DOHH2 (cell line): ENCODE data around the gene TP53I3.

Source experiments
- H3F3A ChIP-seq: fragments of 200-600 bp; sonication (generic), shearing (Covaris generic); 2 replicates; pipeline ENCODE4 v1.6.0; 2016; ENCODE audit warnings: antibody characterized with exemption, mild to moderate bottlenecking; ENCODE audit not compliant: control insufficient read depth, insufficient read depth
- H3K27ac ChIP-seq: fragments of 200-600 bp; sonication (generic); 2 replicates; pipeline ENCODE4 v1.5.1; 2014; ENCODE audit warnings: low read depth, mild to moderate bottlenecking, low read length, moderate library complexity
- H3K27me3 ChIP-seq: fragments of 200-600 bp; sonication (generic); 2 replicates; pipeline ENCODE4 v1.6.1; 2014; ENCODE audit warnings: mild to moderate bottlenecking, low read length, mixed read lengths; ENCODE audit not compliant: control insufficient read depth
- H3K36me3 ChIP-seq: fragments of 200-600 bp; sonication (generic); 2 replicates; pipeline ENCODE4 v1.6.1; 2014; ENCODE audit warnings: mild to moderate bottlenecking, low read length, moderate library complexity, mixed read lengths; ENCODE audit not compliant: control insufficient read depth
- H3K4me1 ChIP-seq: fragments of 200-600 bp; sonication (generic); 2 replicates; pipeline ENCODE4 v1.6.1; 2014; ENCODE audit warnings: mild to moderate bottlenecking, low read length, mixed read lengths; ENCODE audit not compliant: control insufficient read depth
- H3K4me2 ChIP-seq: fragments of 200-600 bp; sonication (generic); 2 replicates; pipeline ENCODE4 v1.6.0; 2014; ENCODE audit warnings: mild to moderate bottlenecking, low read length, moderate library complexity
- H3K4me3 ChIP-seq: fragments of 200-600 bp; sonication (generic); 2 replicates; pipeline ENCODE4 v1.5.1; 2014; ENCODE audit warnings: mild to moderate bottlenecking, low read length, mixed read lengths
- H3K79me2 ChIP-seq: fragments of 200-600 bp; sonication (generic); 2 replicates; pipeline ENCODE4 v1.6.1; 2014; ENCODE audit warnings: mild to moderate bottlenecking, low read length, mixed read lengths; ENCODE audit not compliant: control insufficient read depth
- H3K9me2 ChIP-seq: fragments of 200-600 bp; sonication (generic); replicated peaks from 2 replicates; pipeline ENCODE4 v1.6.1; 2014; ENCODE audit warnings: mild to moderate bottlenecking, low read length, mixed read lengths; ENCODE audit not compliant: control insufficient read depth
- H3K9me3 ChIP-seq: fragments of 200-600 bp; sonication (generic); 2 replicates; pipeline ENCODE4 v1.6.1; 2014; ENCODE audit warnings: antibody characterized with exemption, low read length, mixed read lengths; ENCODE audit not compliant: control insufficient read depth, insufficient read depth
- H4K20me1 ChIP-seq: fragments of 200-600 bp; sonication (generic); 2 replicates; pipeline ENCODE4 v1.6.0; 2014; ENCODE audit warnings: low read depth, mild to moderate bottlenecking, antibody characterized with exemption, low read length, moderate library complexity; ENCODE audit not compliant: control insufficient read depth, insufficient read depth
- CTCF ChIP-seq: fragments of 200-600 bp; sonication (generic); IDR thresholded peaks from one replicate; pipeline ENCODE4 v1.5.1; 2014; ENCODE audit warnings: antibody characterized with exemption, mild to moderate bottlenecking, low read depth, low read length; ENCODE audit not compliant: poor library complexity, severe bottlenecking
- EZH2phosphoT487 ChIP-seq: fragments of 200-600 bp; sonication (generic); IDR thresholded peaks from 2 replicates; pipeline ENCODE4 v1.6.1; 2017; ENCODE audit warnings: borderline replicate concordance, mild to moderate bottlenecking, antibody characterized with exemption, low read length, moderate library complexity, mixed read lengths

TP53I3 gene

GRCh38 chr2:24075915-24076848 lies 8.5 kb downstream of the TP53I3 start, which contains the start of gene SF3B6:
Gene SF3B6 (minus strand): TSS chr2:24076326. CDS start chr2:24076229, 97 bp downstream.
- Histone ChIP-seq H3F3A (0 out of 2 replicates have a peak, but pooled peaks cover 7% of the 10 kb centered on the region), H3K4me2 (peak within 1 kb of the TSS; percentile 73), H3K9me2 (no peaks in the 10 kb centered on the region), H4K20me1 (no peaks in the 10 kb centered on the region), H3K9me3 (no peaks in the 10 kb centered on the region), H3K27ac (peak within 1 kb of the TSS; percentile 51), H3K4me1 (peaks cover 20% of the 10 kb centered on the region), H3K79me2 (peaks cover 48% of the 10 kb centered on the region), H3K27me3 (no peaks in the 10 kb centered on the region), H3K4me3 (peak within 1 kb of the TSS; percentile 93), H3K36me3 (peaks cover 35% of the 10 kb centered on the region)
- TF ChIP-seq EZH2phosphoT487 (no peak), CTCF (no peak)

GRCh38 chr2:24075259-24075658 lies 9.4 kb downstream of the TP53I3 start:
- Histone ChIP-seq H3K27me3 (no peaks in the 10 kb centered on the region), H3K27ac (no peak overlapping the region), H3F3A (0 out of 2 replicates have a peak, but pooled peaks cover 7% of the 10 kb centered on the region), H3K4me1 (peaks cover 20% of the 10 kb centered on the region), H3K36me3 (peaks cover 40% of the 10 kb centered on the region), H3K4me3 (peak overlapping the region; percentile 93), H3K9me3 (no peaks in the 10 kb centered on the region), H3K4me2 (peak overlapping the region; percentile 73), H3K79me2 (peaks cover 52% of the 10 kb centered on the region), H4K20me1 (no peaks in the 10 kb centered on the region), H3K9me2 (no peaks in the 10 kb centered on the region)
- TF ChIP-seq EZH2phosphoT487: no peak
- TF ChIP-seq CTCF: no peak

- H3K4me1 ChIP-seq: peaks cover 20% of the 10 kb centered on the region
- H3K4me3 ChIP-seq: no peak overlapping the region
- no peaks in the 10 kb centered on the region for H3K9me2 ChIP-seq
- H3K4me2 ChIP-seq: no peak overlapping the region
- H3K27ac ChIP-seq: no peak overlapping the region
- no peaks in the 10 kb centered on the region for H3K9me3 ChIP-seq
- TF ChIP-seq EZH2phosphoT487 (no peak), CTCF (no peak)
- H3K27me3 ChIP-seq: no peaks in the 10 kb centered on the region
- 0 out of 2 replicates have a peak, but pooled peaks cover 7% of the 10 kb centered on the region for H3F3A ChIP-seq
- no peaks in the 10 kb centered on the region for H4K20me1 ChIP-seq
- peaks cover 52% of the 10 kb centered on the region for H3K36me3 ChIP-seq
- H3K79me2 ChIP-seq: peaks cover 56% of the 10 kb centered on the region
These were observed 10.8 kb downstream of the TP53I3 start for GRCh38 chr2:24073816-24074215.
